RPMI8226 (cell line): Measurements from ENCODE around the gene ALPL.
A peak's percentile ranks its signal among the peaks of the same experiment; 100 is the strongest.

ENCODE experiments used
- DNase-seq: peaks from one replicate; pipeline ENCODE4 v3.0.0-alpha.2; 2015

The ALPL gene

GRCh38 chr1:21604208-21604957 lies 95.2 kb downstream of the ALPL start:
- DNase-seq, result peak; percentile 26

GRCh38 chr1:21605012-21605715 lies 95.9 kb downstream of the ALPL start:
- DNase-seq, result no peak

- DNase-seq, result no peak
Observed at GRCh38 chr1:21605964-21606705, 96.9 kb downstream of the ALPL start.

GRCh38 chr1:21607549-21608529 lies 98.6 kb downstream of the ALPL start:
- DNase-seq, result peak; percentile 95

- DNase-seq, result no peak
Observed at GRCh38 chr1:21608798-21609197, 99.6 kb downstream of the ALPL start.

- no peak for DNase-seq
Observed at GRCh38 chr1:21610027-21610426, 100.8 kb downstream of the ALPL start.

GRCh38 chr1:21610989-21611785 lies 102.0 kb downstream of the ALPL start:
- DNase-seq, result no peak

GRCh38 chr1:21612057-21612456 lies 102.8 kb downstream of the ALPL start:
- no peak for DNase-seq

GRCh38 chr1:21613072-21613867 lies 104.0 kb downstream of the ALPL start:
- no peak for DNase-seq

GRCh38 chr1:21614419-21615115 lies 105.3 kb downstream of the ALPL start:
- peak; percentile 87 for DNase-seq

- DNase-seq, result no peak
Observed at GRCh38 chr1:21616372-21616771, 107.1 kb downstream of the ALPL start.

GRCh38 chr1:21617126-21617738 lies 108.0 kb downstream of the ALPL start:
- no peak for DNase-seq

GRCh38 chr1:21618059-21618458 lies 108.8 kb downstream of the ALPL start:
- DNase-seq, result no peak

GRCh38 chr1:21618561-21619374 lies 109.5 kb downstream of the ALPL start:
- DNase-seq, result no peak

GRCh38 chr1:21619375-21619947 lies 110.2 kb downstream of the ALPL start:
- DNase-seq, result no peak

GRCh38 chr1:21620011-21620410 lies 110.8 kb downstream of the ALPL start:
- DNase-seq, result no peak

- no peak for DNase-seq
Observed at GRCh38 chr1:21620496-21620895, 111.3 kb downstream of the ALPL start.

GRCh38 chr1:21621051-21621450 lies 111.8 kb downstream of the ALPL start:
- DNase-seq, result no peak
